ENCODE results near the gene DACT2.

DNA sequence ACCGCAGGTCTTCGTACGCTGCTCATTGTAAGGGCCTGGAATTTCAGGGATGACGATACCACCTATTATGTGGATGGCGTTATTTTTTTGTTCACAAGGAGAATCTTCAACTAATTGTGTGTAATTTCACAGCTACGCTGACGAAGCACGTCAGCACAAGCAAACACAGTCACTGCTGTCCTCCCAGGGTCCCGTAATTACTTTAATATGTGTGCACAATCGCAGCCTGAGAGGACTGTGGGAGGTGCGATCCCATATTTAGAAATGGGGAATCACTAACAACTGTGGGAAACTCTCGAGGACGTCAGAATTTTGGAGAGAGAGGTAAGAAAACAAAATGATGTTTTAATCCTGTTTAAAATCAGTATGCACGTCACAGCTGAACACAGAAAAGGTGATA is 40.2 kb upstream of the DACT2 start:
- TF ChIP-seq, protein P1, sequence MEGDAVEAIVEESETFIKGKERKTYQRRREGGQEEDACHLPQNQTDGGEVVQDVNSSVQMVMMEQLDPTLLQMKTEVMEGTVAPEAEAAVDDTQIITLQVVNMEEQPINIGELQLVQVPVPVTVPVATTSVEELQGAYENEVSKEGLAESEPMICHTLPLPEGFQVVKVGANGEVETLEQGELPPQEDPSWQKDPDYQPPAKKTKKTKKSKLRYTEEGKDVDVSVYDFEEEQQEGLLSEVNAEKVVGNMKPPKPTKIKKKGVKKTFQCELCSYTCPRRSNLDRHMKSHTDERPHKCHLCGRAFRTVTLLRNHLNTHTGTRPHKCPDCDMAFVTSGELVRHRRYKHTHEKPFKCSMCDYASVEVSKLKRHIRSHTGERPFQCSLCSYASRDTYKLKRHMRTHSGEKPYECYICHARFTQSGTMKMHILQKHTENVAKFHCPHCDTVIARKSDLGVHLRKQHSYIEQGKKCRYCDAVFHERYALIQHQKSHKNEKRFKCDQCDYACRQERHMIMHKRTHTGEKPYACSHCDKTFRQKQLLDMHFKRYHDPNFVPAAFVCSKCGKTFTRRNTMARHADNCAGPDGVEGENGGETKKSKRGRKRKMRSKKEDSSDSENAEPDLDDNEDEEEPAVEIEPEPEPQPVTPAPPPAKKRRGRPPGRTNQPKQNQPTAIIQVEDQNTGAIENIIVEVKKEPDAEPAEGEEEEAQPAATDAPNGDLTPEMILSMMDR (IDR thresholded peaks at IDR 0.05; ENCODE audit: low read depth, low read length, missing input control), result no peak
- TF ChIP-seq JUND (IDR thresholded peaks at IDR 0.05), result no peak
- no peak for TF ChIP-seq RXRA (IDR thresholded peaks at IDR 0.05)
- no peak for TF ChIP-seq GABPA (IDR thresholded peaks at IDR 0.05 in 1 of 2, conservative IDR thresholded peaks at IDR 0.05 in 1 of 2)
- TF ChIP-seq RAD21 (IDR thresholded peaks at IDR 0.05), result no peak
- TF ChIP-seq NR2F2 (IDR thresholded peaks at IDR 0.05), result no peak
- no peak for TF ChIP-seq ZBTB33 (IDR thresholded peaks at IDR 0.05)
- TF ChIP-seq, protein P2, sequence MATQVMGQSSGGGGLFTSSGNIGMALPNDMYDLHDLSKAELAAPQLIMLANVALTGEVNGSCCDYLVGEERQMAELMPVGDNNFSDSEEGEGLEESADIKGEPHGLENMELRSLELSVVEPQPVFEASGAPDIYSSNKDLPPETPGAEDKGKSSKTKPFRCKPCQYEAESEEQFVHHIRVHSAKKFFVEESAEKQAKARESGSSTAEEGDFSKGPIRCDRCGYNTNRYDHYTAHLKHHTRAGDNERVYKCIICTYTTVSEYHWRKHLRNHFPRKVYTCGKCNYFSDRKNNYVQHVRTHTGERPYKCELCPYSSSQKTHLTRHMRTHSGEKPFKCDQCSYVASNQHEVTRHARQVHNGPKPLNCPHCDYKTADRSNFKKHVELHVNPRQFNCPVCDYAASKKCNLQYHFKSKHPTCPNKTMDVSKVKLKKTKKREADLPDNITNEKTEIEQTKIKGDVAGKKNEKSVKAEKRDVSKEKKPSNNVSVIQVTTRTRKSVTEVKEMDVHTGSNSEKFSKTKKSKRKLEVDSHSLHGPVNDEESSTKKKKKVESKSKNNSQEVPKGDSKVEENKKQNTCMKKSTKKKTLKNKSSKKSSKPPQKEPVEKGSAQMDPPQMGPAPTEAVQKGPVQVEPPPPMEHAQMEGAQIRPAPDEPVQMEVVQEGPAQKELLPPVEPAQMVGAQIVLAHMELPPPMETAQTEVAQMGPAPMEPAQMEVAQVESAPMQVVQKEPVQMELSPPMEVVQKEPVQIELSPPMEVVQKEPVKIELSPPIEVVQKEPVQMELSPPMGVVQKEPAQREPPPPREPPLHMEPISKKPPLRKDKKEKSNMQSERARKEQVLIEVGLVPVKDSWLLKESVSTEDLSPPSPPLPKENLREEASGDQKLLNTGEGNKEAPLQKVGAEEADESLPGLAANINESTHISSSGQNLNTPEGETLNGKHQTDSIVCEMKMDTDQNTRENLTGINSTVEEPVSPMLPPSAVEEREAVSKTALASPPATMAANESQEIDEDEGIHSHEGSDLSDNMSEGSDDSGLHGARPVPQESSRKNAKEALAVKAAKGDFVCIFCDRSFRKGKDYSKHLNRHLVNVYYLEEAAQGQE (IDR thresholded peaks at IDR 0.05), result no peak
- no peak for TF ChIP-seq MAX (IDR thresholded peaks at IDR 0.05)
- TF ChIP-seq EGR1 (IDR thresholded peaks at IDR 0.05; ENCODE audit: low read depth in 2 of 2), result no peak
- no peak for TF ChIP-seq YY1 (IDR thresholded peaks at IDR 0.05)
- TF ChIP-seq FOXA1 (IDR thresholded peaks at IDR 0.05), result no peak
- TF ChIP-seq TAF1 (conservative IDR thresholded peaks at IDR 0.05), result no peak

All from liver (tissue), 3 donors.